H9 (cell line): ENCODE results near the gene TUBGCP6. TPM values are rescaled to one million over a fixed set of nuclear protein-coding genes. Genes with fewer than 3 reads are reported as not detected.
A peak's percentile ranks its signal among the peaks of the same experiment; 100 is the strongest.

ENCODE experiments used
- DNase-seq: peaks from one replicate; pipeline ENCODE4 v3.0.0-alpha.2; 2017
- H2AFZ ChIP-seq: one replicate; pipeline ENCODE4 v1.6.1; 2013; ENCODE audit warnings: mild to moderate bottlenecking, low read length, control low read depth, moderate library complexity
- H2AK5ac ChIP-seq: 2 replicates; pipeline ENCODE4 v1.6.1; 2013; ENCODE audit warnings: low read length, control low read depth, mixed read lengths; ENCODE audit not compliant: insufficient read length
- H2BK120ac ChIP-seq: one replicate; pipeline ENCODE4 v1.6.1; 2013; ENCODE audit warnings: low read depth, mild to moderate bottlenecking, low read length, control low read depth, inconsistent platforms; ENCODE audit not compliant: poor library complexity, severe bottlenecking
- H2BK12ac ChIP-seq: 2 replicates; pipeline ENCODE4 v1.6.1; 2013; ENCODE audit warnings: low read length, control low read depth, mixed read lengths, low read depth; ENCODE audit not compliant: insufficient read length
- H2BK15ac ChIP-seq: 2 replicates; pipeline ENCODE4 v1.6.1; 2013; ENCODE audit warnings: low read depth, low read length, control low read depth
- H2BK20ac ChIP-seq: one replicate; pipeline ENCODE4 v1.6.1; 2013; ENCODE audit warnings: low read depth, mild to moderate bottlenecking, low read length, control low read depth, inconsistent platforms; ENCODE audit not compliant: poor library complexity, severe bottlenecking
- H2BK5ac ChIP-seq: 2 replicates; pipeline ENCODE4 v1.6.1; 2013; ENCODE audit warnings: low read length, control low read depth, mixed read lengths; ENCODE audit not compliant: insufficient read length
- H3K14ac ChIP-seq: 2 replicates; pipeline ENCODE4 v1.6.1; 2013; ENCODE audit warnings: low read length, control low read depth; ENCODE audit not compliant: insufficient read depth
- H3K18ac ChIP-seq: 2 replicates; pipeline ENCODE4 v1.6.1; 2013; ENCODE audit warnings: low read depth, mild to moderate bottlenecking, mixed read lengths, low read length, control low read depth; ENCODE audit not compliant: insufficient read length
- H3K23ac ChIP-seq: 2 replicates; pipeline ENCODE4 v1.6.1; 2013; ENCODE audit warnings: low read length, control low read depth, mixed read lengths, low read depth; ENCODE audit not compliant: insufficient read length
- H3K23me2 ChIP-seq: 2 replicates; pipeline ENCODE4 v1.6.1; 2013; ENCODE audit warnings: low read depth, mild to moderate bottlenecking, mixed read lengths, low read length, control low read depth; ENCODE audit not compliant: insufficient read length, poor library complexity, severe bottlenecking
- H3K27ac ChIP-seq: 2 replicates; pipeline ENCODE4 v1.5.1; 2013; ENCODE audit warnings: low read length, control low read depth, mixed read lengths, low read depth; ENCODE audit not compliant: insufficient read length
- H3K27me3 ChIP-seq: 2 replicates; pipeline ENCODE4 v1.6.1; 2013; ENCODE audit warnings: low read length, control low read depth, inconsistent platforms; ENCODE audit not compliant: insufficient read depth
- H3K4ac ChIP-seq: 2 replicates; pipeline ENCODE4 v1.6.1; 2013; ENCODE audit warnings: low read depth, mild to moderate bottlenecking, control low read depth, inconsistent platforms, low read length, moderate library complexity
- H3K4me1 ChIP-seq: 2 replicates; pipeline ENCODE4 v1.6.1; 2013; ENCODE audit warnings: low read length, control low read depth, inconsistent platforms; ENCODE audit not compliant: insufficient read depth
- H3K4me2 ChIP-seq: 2 replicates; pipeline ENCODE4 v1.6.1; 2013; ENCODE audit warnings: low read length, control low read depth, mixed read lengths; ENCODE audit not compliant: insufficient read length, insufficient read depth
- H3K56ac ChIP-seq: 2 replicates; pipeline ENCODE4 v1.6.1; 2013; ENCODE audit warnings: low read depth, mild to moderate bottlenecking, mixed read lengths, low read length, control low read depth; ENCODE audit not compliant: insufficient read length
- H3K79me1 ChIP-seq: 2 replicates; pipeline ENCODE4 v1.6.1; 2013; ENCODE audit warnings: low read depth, mild to moderate bottlenecking, moderate library complexity, low read length, control low read depth, inconsistent platforms; ENCODE audit not compliant: insufficient read depth, poor library complexity, severe bottlenecking
- H3K79me2 ChIP-seq: 2 replicates; pipeline ENCODE4 v1.6.1; 2013; ENCODE audit warnings: low read length, control low read depth, inconsistent platforms; ENCODE audit not compliant: insufficient read depth
- H3K9ac ChIP-seq: 2 replicates; pipeline ENCODE4 v1.6.1; 2013; ENCODE audit warnings: low read length, control low read depth, mixed read lengths; ENCODE audit not compliant: insufficient read length; ENCODE audit errors: extremely low read depth
- H3K9me3 ChIP-seq: one replicate; pipeline ENCODE4 v1.6.1; 2013; ENCODE audit warnings: low read depth, low read length, inconsistent platforms; ENCODE audit not compliant: control insufficient read depth
- H3T11ph ChIP-seq: one replicate; pipeline ENCODE4 v1.6.1; 2013; ENCODE audit warnings: mild to moderate bottlenecking, low read length, control low read depth, inconsistent platforms
- H4K20me1 ChIP-seq: one replicate; pipeline ENCODE4 v1.6.1; 2013; ENCODE audit not compliant: control insufficient read depth, insufficient read length, insufficient read depth
- H4K5ac ChIP-seq: 2 replicates; pipeline ENCODE4 v1.6.1; 2013; ENCODE audit warnings: low read depth, mild to moderate bottlenecking, mixed read lengths, low read length, control low read depth; ENCODE audit not compliant: insufficient read length
- H4K8ac ChIP-seq: replicated peaks from 2 replicates; pipeline ENCODE4 v1.6.1; 2013; ENCODE audit warnings: low read length, control low read depth, mixed read lengths, low read depth; ENCODE audit not compliant: insufficient read length
- H4K91ac ChIP-seq: 2 replicates; pipeline ENCODE4 v1.6.1; 2013; ENCODE audit warnings: low read depth, mild to moderate bottlenecking, moderate library complexity, mixed read lengths, low read length, control low read depth; ENCODE audit not compliant: insufficient read length
- H3K27ac Mint-ChIP-seq, 3 experiments: 2 replicates in 2 of 3; 3 replicates in 1 of 3; pipeline ENCODE4 v1.8.0; 2020 to 2021; ENCODE audit warnings: mixed read lengths in 3 of 3, mild to moderate bottlenecking in 1 of 3, moderate library complexity in 1 of 3
- H3K27me3 Mint-ChIP-seq: 2 replicates; pipeline ENCODE4 v1.8.0; 2021; ENCODE audit warnings: low read depth, mild to moderate bottlenecking, moderate library complexity, mixed read lengths
- H3K36me3 Mint-ChIP-seq, 3 experiments: 2 replicates in 2 of 3; 3 replicates in 1 of 3; pipeline ENCODE4 v1.8.0; 2020 to 2021; ENCODE audit warnings: low read depth in 3 of 3, mixed read lengths in 3 of 3; ENCODE audit not compliant: insufficient read depth in 1 of 3
- H3K4me1 Mint-ChIP-seq, 2 experiments: 2 replicates each; pipeline ENCODE4 v1.8.0; 2020; ENCODE audit warnings: mixed read lengths in 2 of 2
- H3K4me3 Mint-ChIP-seq, 2 experiments: 2 replicates in 1 of 2; 3 replicates in 1 of 2; pipeline ENCODE4 v1.8.0; 2020 to 2021; ENCODE audit warnings: mild to moderate bottlenecking in 2 of 2, mixed read lengths in 2 of 2, moderate library complexity in 1 of 2
- H3K9me3 Mint-ChIP-seq, 2 experiments: 2 replicates in 1 of 2; 3 replicates in 1 of 2; pipeline ENCODE4 v1.8.0; 2020; ENCODE audit warnings: mild to moderate bottlenecking in 2 of 2, mixed read lengths in 2 of 2, moderate library complexity in 1 of 2
- WGBS: extraction: QIAGEN DNeasy Blood & Tissue Kit; methylation state at CpG from one replicate; pipeline ENCODE4 v1.1.7; 2013; ENCODE audit warnings: missing lambda C conversion rate, low lambda C conversion rate, mixed read lengths; ENCODE audit not compliant: insufficient read length; ENCODE audit errors: extremely low coverage; 5-methylcytosine and 5-hydroxymethylcytosine counted together
- total RNA-seq: library from RNA; stranded (reverse); gene quantifications from 2 replicates; pipeline ENCODE4 v1.2.1, GENCODE V29; 2021
- TF ChIP-seq, protein P1 (sequence below): fragments of 200-600 bp; sonication (generic); conservative IDR thresholded peaks from 3 replicates; pipeline ENCODE4 v1.8.0; 2021; ENCODE audit warnings: antibody characterized with exemption, mild to moderate bottlenecking

TUBGCP6 gene
- total RNA-seq, 1 experiment from 2014 or later: 29.0 TPM

DNA sequence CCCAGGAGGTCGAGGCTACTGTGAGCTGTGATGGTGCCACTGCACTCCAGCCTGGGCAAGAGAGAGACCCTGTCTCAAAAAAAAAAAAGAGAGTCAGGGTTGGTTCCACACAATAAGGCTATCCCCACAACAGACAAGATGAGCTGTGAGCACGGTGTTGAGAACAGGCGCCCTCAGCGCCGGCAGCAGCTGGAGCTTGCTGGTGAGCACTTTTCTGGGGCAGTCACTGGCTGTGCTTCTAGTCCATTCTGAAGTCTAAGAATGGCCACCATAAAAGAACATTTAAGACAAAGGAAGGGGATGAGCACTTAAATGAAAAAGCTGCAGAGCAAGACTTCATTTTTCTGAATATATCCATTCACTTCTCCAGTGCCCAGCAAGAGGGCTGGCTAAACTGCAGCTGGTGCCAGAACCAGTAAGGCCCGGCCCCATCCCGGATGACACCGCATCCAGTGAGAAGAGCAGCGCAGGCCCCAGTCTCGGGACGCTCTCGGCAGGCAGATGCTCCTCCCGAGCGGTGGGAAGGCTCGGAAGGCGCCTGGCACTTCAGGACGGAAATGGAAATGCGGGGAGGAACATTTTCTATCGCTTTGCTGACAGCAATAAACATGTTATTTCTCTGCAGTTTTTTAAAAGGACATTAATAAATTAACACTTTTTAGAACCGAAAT is 12.2 kb downstream of the TUBGCP6 start:
- Histone ChIP-seq H3K18ac (no peak overlapping the region), H3K4me2 (no peak overlapping the region), H3K27me3 (no peaks in the 10 kb centered on the region), H3K4ac (no peak overlapping the region), H4K5ac (no peak overlapping the region), H3K4me1 (no peaks in the 10 kb centered on the region), H2AK5ac (no peak overlapping the region), H2BK20ac (no peak overlapping the region), H3K14ac (no peak overlapping the region), H2AFZ (no peak overlapping the region), H2BK5ac (no peak overlapping the region), H2BK120ac (no peak overlapping the region), H3K79me1 (no peaks in the 10 kb centered on the region), H2BK12ac (no peak overlapping the region), H4K8ac (no peak overlapping the region), H3K56ac (no peak overlapping the region), H3K9me3 (no peaks in the 10 kb centered on the region), H3K23me2 (no peaks in the 10 kb centered on the region), H2BK15ac (no peak overlapping the region), H3K23ac (no peak overlapping the region), H3K9ac (no peak overlapping the region), H3T11ph (no peak overlapping the region), H3K27ac (no peak overlapping the region), H4K91ac (no peak overlapping the region), H3K79me2 (no peaks in the 10 kb centered on the region; the same call in 1 of the 2 replicates), H4K20me1 (peaks cover 6% of the 10 kb centered on the region)
- no peaks in the 10 kb centered on the region for H3K27me3 Mint-ChIP-seq
- H3K36me3 Mint-ChIP-seq: peaks cover 17 to 38% (median 26%) of the 10 kb centered on the region in 3 experiments; a peak in 6 of 7 replicates
- WGBS: no CpG with 5 or more reads among the region's 20 CpGs
- TF ChIP-seq, protein P1, sequence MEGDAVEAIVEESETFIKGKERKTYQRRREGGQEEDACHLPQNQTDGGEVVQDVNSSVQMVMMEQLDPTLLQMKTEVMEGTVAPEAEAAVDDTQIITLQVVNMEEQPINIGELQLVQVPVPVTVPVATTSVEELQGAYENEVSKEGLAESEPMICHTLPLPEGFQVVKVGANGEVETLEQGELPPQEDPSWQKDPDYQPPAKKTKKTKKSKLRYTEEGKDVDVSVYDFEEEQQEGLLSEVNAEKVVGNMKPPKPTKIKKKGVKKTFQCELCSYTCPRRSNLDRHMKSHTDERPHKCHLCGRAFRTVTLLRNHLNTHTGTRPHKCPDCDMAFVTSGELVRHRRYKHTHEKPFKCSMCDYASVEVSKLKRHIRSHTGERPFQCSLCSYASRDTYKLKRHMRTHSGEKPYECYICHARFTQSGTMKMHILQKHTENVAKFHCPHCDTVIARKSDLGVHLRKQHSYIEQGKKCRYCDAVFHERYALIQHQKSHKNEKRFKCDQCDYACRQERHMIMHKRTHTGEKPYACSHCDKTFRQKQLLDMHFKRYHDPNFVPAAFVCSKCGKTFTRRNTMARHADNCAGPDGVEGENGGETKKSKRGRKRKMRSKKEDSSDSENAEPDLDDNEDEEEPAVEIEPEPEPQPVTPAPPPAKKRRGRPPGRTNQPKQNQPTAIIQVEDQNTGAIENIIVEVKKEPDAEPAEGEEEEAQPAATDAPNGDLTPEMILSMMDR: no peak
- peak overlapping the region in 1 of 3 experiments; percentile 53; a peak in 1 of 7 replicates for H3K27ac Mint-ChIP-seq
- H3K4me1 Mint-ChIP-seq: peaks cover 6 to 8% of the 10 kb centered on the region in 2 experiments
- no peak overlapping the region for H3K4me3 Mint-ChIP-seq
- H3K9me3 Mint-ChIP-seq: peaks cover 8 to 10% of the 10 kb centered on the region in 2 experiments; a peak in 4 of 5 replicates
- DNase-seq: no peak
